Psoas muscle (tissue), 8 donors: Measurements from ENCODE around the gene LRPAP1. TPM values are rescaled to one million over a fixed set of nuclear protein-coding genes. Genes with fewer than 3 reads are reported as not detected.

Source experiments
- ATAC-seq, 4 donors: fragments of 200-7000 bp; cut with Tn5 transposase; one replicate each; pipeline ENCODE4 v1.9.1; 2020; ENCODE audit warnings: moderate library complexity in 3 of 4, mild to moderate bottlenecking in 2 of 4
- DNase-seq, 2 donors: peaks; one replicate each; pipeline ENCODE4 v3.0.0-alpha.2; 2020
- H3K27ac ChIP-seq: fragments of 200-600 bp; one replicate; pipeline ENCODE4 v1.8.0; 2022
- H3K27me3 ChIP-seq, 3 donors: fragments of 200-600 bp in 1 of 3; one replicate each; pipeline versions ENCODE4 v1.6.1 to v1.8.0; 2013 to 2022; ENCODE audit warnings: low read length in 2 of 3, mild to moderate bottlenecking in 2 of 3, moderate library complexity in 1 of 3; ENCODE audit not compliant: insufficient read depth in 3 of 3
- H3K36me3 ChIP-seq, 2 donors: fragments of 200-600 bp in 1 of 2; one replicate each; pipeline versions ENCODE4 v1.6.1 to v1.8.0; 2013 to 2022; ENCODE audit warnings: low read depth in 1 of 2, mild to moderate bottlenecking in 1 of 2, moderate library complexity in 1 of 2; ENCODE audit not compliant: insufficient read depth in 1 of 2
- H3K4me1 ChIP-seq: fragments of 200-600 bp; one replicate; pipeline ENCODE4 v1.8.0; 2022
- H3K4me3 ChIP-seq: fragments of 200-600 bp; one replicate; pipeline ENCODE4 v1.8.0; 2022; ENCODE audit warnings: mild to moderate bottlenecking
- H3K9me3 ChIP-seq: fragments of 200-600 bp; one replicate; pipeline ENCODE4 v1.8.0; 2022
- WGBS, 3 donors: extraction: QIAGEN DNeasy Blood & Tissue Kit; methylation state at CpG; one replicate each; pipeline versions ENCODE4 v1.1.6 to v1.1.7; 2013; 5-methylcytosine and 5-hydroxymethylcytosine counted together
- intact Hi-C, 2 donors: fragments of 100-400 bp; cut with DNase I; formaldehyde crosslinking; loops; one replicate each; pipeline versions ENCODE4 v1.11.0 to v1.14.2; 2022
- polyA plus RNA-seq, 3 donors: library from polyadenylated mRNA; stranded (reverse); fragments of 200-250 nt; gene quantifications; one replicate each; pipeline ENCODE4 v1.2.3, GENCODE V29; 2013
- total RNA-seq, 4 donors: library from RNA; stranded (reverse); fragmentation: NEBNext Ultra II Directional in 2 of 4; extraction: Animal tissue kit (Norgen Biotek cat#: 25700) in 2 of 4; gene quantifications; one replicate each; pipeline versions ENCODE4 v1.2.1 to v1.2.4, GENCODE V29; 2021 to 2023
- TF ChIP-seq, protein P1 (sequence below): fragments of 200-600 bp; IDR thresholded peaks from one replicate; pipeline ENCODE4 v1.8.0; 2022; ENCODE audit warnings: antibody characterized with exemption
- donor health status: healthy with polysubstance abuse.
- donor health status: DM: no; HTN: no; CAD: no; lungs with moderate emphysema.
- donor health status: Bipolar disorder and iron deficiency.
- donor health status: healthy.
- donor health status: DM: yes; HTN: yes; CAD: no.
- donor health status: DM: no; HTN: no; CAD: no.
- donor health status: DM: no; HTN: no; CAD: no.
- donor health status: DM: yes; HTN: yes; CAD: no.

Gene LRPAP1
- total and polyA plus RNA-seq, 7 donors = 73.7 to 123 (median 105) TPM

DNA sequence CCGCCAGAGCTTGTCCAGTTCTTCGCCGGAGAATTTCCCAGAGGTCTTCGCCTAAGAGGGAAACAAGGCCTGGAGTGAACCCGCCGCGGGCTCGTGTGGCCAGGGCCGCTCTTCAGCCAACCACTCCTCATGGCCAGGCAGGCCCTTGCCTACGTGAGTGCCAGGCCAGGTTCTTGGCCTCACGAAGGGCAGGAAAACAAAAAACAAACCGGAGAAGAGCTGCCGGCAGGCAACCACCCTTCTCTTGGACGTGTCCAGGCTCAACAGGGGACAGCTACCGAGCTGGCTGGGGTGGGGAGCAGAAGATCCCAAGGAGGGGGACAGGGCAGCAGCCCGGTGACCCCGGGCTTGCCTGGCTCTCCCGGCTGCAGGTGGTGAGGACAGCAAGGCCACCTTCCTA lies 13.3 kb downstream of the LRPAP1 start:
- no peaks in the 10 kb centered on the region for H3K27me3 ChIP-seq
- DNase-seq (peak in 1 of 2 donors; percentile 28), ATAC-seq (no peak)
- no peak overlapping the region for H3K4me3 ChIP-seq
- TF ChIP-seq, protein P1, sequence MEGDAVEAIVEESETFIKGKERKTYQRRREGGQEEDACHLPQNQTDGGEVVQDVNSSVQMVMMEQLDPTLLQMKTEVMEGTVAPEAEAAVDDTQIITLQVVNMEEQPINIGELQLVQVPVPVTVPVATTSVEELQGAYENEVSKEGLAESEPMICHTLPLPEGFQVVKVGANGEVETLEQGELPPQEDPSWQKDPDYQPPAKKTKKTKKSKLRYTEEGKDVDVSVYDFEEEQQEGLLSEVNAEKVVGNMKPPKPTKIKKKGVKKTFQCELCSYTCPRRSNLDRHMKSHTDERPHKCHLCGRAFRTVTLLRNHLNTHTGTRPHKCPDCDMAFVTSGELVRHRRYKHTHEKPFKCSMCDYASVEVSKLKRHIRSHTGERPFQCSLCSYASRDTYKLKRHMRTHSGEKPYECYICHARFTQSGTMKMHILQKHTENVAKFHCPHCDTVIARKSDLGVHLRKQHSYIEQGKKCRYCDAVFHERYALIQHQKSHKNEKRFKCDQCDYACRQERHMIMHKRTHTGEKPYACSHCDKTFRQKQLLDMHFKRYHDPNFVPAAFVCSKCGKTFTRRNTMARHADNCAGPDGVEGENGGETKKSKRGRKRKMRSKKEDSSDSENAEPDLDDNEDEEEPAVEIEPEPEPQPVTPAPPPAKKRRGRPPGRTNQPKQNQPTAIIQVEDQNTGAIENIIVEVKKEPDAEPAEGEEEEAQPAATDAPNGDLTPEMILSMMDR = no peak
- 85 to 92% (median 86%) methylated on average over 10 to 18 of the region's 18 CpGs for WGBS, 3 donors
- no peaks in the 10 kb centered on the region for H3K9me3 ChIP-seq
- no peak overlapping the region for H3K27ac ChIP-seq
- intact Hi-C loops = no loop called here
- H3K4me1 ChIP-seq = no peaks in the 10 kb centered on the region
- H3K36me3 ChIP-seq = peaks cover 2 to 95% of the 10 kb centered on the region in 2 donors

DNA sequence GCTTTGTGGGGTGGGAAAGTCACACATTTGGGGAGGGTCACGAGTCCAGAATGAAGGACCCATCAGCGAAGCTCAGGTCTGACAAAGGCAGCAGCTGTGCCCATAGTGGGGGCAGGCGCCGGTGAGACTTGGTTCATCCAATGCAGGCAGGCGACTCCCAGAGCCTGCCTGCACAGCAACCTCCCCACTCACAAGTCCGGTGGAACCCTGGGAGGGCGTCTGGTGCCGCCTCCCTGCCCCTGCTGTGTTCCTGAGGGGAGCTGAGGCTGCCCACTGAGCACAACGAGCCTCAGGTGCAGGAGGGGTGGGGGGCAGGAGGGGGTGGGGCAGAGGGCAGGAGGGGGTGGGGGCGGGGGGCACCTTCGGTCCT lies 13.7 kb downstream of the LRPAP1 start:
- ATAC-seq (no peak), DNase-seq (no peak)
- H3K4me3 ChIP-seq = no peak overlapping the region
- 84 to 92% (median 87%) methylated on average over 8 to 11 of the region's 11 CpGs for WGBS, 3 donors
- H3K36me3 ChIP-seq = peaks cover 2 to 94% of the 10 kb centered on the region in 2 donors
- no peaks in the 10 kb centered on the region for H3K27me3 ChIP-seq
- no peaks in the 10 kb centered on the region for H3K9me3 ChIP-seq
- TF ChIP-seq, protein P1 = no peak
- no peak overlapping the region for H3K27ac ChIP-seq
- intact Hi-C loops = no loop called here
- H3K4me1 ChIP-seq = no peaks in the 10 kb centered on the region

DNA sequence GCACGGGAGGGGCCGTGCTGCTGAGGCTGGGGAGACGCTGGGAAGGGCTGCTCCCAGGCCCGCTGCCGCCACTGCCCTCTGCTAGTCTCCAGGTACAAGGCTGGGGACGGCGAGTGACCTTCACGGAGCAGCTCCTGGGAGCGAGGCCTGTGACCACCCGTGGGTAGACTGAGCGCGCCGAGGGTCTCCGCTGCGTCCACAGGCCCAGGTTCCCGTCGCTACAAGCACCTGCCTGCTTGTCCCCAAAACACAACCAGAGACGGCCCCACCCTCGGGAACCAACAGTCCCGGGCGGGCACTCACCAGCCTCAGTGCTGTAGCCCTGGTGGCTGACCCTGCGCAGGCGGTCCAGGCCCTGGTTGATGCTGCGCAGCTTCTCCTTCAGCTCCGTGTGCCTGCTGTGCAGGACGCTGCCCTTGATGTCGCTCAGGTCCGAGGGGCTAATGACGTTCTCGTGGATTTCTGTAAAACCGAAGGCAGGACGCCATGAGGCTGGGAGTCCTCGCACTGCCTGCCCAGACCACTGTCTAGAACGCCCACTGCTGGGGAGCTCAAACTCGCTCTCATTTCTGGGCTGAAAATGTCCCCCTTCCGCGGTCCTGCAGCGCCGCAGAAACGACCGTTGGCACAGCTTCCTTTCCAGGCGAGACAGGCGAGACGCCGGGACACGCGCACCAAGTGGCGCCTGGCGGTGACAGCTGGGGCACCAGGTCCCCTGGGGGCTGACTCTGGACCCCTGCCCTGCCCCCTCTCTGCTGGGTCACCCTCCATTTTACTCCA lies 14.3 kb downstream of the LRPAP1 start:
- H3K4me3 ChIP-seq = no peak overlapping the region
- H3K27ac ChIP-seq = no peak overlapping the region
- H3K4me1 ChIP-seq = no peaks in the 10 kb centered on the region
- ATAC-seq (no peak), DNase-seq (peak; percentile 19 to 59)
- H3K9me3 ChIP-seq = no peaks in the 10 kb centered on the region
- H3K27me3 ChIP-seq = no peaks in the 10 kb centered on the region
- 94 to 96% (median 94%) methylated on average over 41 to 49 of the region's 49 CpGs for WGBS, 3 donors
- TF ChIP-seq, protein P1 = no peak
- intact Hi-C loops = no loop called here
- H3K36me3 ChIP-seq = peaks cover 2 to 94% of the 10 kb centered on the region in 2 donors

DNA sequence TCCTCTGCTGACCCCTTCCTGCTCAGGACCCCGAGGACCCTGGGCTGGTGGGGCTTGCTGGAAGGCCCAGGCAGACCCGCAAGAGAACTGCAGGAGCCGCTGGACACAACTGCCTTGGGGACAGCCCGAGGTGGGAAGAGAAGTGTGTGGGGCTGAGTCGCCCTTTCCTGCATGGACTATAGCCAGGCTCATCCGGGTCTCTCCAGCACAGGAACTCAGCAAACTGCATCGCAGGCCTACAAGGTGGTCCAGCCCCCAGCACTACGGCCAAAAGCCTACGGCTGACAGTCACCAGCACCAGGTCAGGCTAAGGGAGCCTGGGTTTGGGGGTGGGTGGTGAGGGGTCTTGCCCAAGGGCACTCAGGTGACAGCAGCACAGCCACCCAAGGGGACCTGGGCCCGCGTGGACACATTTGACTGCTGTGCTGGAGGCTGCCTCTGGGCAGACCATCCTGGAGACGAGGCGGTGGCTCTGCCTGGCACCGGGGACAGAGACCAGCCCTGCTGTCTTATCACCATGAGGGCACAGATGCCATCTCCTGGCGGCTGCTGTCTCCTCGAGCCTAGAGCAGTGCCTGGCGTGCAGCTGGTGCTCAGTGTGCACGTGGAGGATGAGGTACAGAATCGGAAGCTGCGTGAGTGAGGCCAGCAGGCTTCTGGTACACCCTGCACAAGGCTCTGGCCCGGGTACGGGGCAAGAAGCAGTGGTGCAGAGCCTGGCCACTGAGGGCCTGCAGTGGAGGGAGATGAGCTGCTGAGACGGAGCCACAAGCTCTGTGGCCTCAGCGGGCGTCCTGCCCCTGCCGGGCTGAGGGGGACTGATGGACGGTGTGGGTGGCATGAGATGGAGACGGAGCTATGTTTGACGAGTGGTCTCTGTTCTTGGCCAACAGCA lies 15.1 kb downstream of the LRPAP1 start:
- WGBS, 3 donors = 91 to 92% (median 91%) methylated on average over 28 to 29 of the region's 29 CpGs
- H3K9me3 ChIP-seq = no peaks in the 10 kb centered on the region
- no peaks in the 10 kb centered on the region for H3K27me3 ChIP-seq
- ATAC-seq (no peak), DNase-seq (peak in 1 of 2 donors; percentile 48)
- peaks cover 2 to 96% of the 10 kb centered on the region in 2 donors for H3K36me3 ChIP-seq
- no peak overlapping the region for H3K4me3 ChIP-seq
- no peak overlapping the region for H3K27ac ChIP-seq
- TF ChIP-seq, protein P1 = no peak
- no peaks in the 10 kb centered on the region for H3K4me1 ChIP-seq
- intact Hi-C loops = no loop called here
